Brain microvascular endothelial cell (primary cell): ENCODE measurements around the gene BMP5.

ENCODE experiments used
- DNase-seq: peaks from one replicate; pipeline ENCODE4 v3.0.0-alpha.2; 2020
- H3K27ac ChIP-seq: fragments of 250-450 bp; sonication (Bioruptor Pico); 2 replicates; pipeline ENCODE4 v1.5.1; 2020; ENCODE audit warnings: mild to moderate bottlenecking, moderate library complexity
- H3K27me3 ChIP-seq: fragments of 250-450 bp; sonication (Bioruptor Pico); replicated peaks from 2 replicates; pipeline ENCODE4 v1.5.1; 2020; ENCODE audit warnings: mild to moderate bottlenecking
- H3K36me3 ChIP-seq: fragments of 250-450 bp; sonication (Bioruptor Pico); replicated peaks from 2 replicates; pipeline ENCODE4 v1.5.1; 2020; ENCODE audit warnings: mild to moderate bottlenecking
- H3K4me3 ChIP-seq: 2 replicates; pipeline ENCODE4 v1.5.1; 2011; ENCODE audit warnings: low read depth, mild to moderate bottlenecking, control low read depth, low read length, moderate library complexity
- CTCF ChIP-seq: IDR thresholded peaks from 2 replicates; pipeline ENCODE4 v1.5.1; 2011; ENCODE audit warnings: low read depth, mild to moderate bottlenecking, moderate library complexity, low read length, control low read depth, inconsistent platforms; ENCODE audit errors: missing control alignments
- in situ Hi-C: cut with HindIII; loops from 2 replicates; pipeline ENCODE4 v1.10.0; 2017; ENCODE audit warnings: low sequenced_read_pairs, low pct_ligation_motif_present

BMP5 gene

GRCh38 chr6:55827818-55828522 is 47.4 kb downstream of the BMP5 start:
- no peaks in the 10 kb centered on the region for H3K27me3 ChIP-seq
- H3K36me3 ChIP-seq, result no peaks in the 10 kb centered on the region
- no peak overlapping the region for H3K4me3 ChIP-seq
- TF ChIP-seq CTCF, result no peak
- no peak for DNase-seq
- H3K27ac ChIP-seq, result no peak overlapping the region
- in situ Hi-C loops, result no loop called here

GRCh38 chr6:55826941-55827340 is 48.4 kb downstream of the BMP5 start:
- in situ Hi-C loops, result no loop called here
- Histone ChIP-seq H3K27ac (no peak overlapping the region), H3K27me3 (no peaks in the 10 kb centered on the region), H3K4me3 (no peak overlapping the region), H3K36me3 (no peaks in the 10 kb centered on the region)
- DNase-seq, result no peak
- no peak for TF ChIP-seq CTCF

- Histone ChIP-seq H3K36me3 (no peaks in the 10 kb centered on the region), H3K4me3 (no peak overlapping the region), H3K27me3 (no peaks in the 10 kb centered on the region), H3K27ac (no peak overlapping the region)
- peak; percentile 74 for DNase-seq
- in situ Hi-C loops, result no loop called here
- no peak for TF ChIP-seq CTCF
Observed at GRCh38 chr6:55825402-55826051, 49.9 kb downstream of the BMP5 start.

- no peak for TF ChIP-seq CTCF
- DNase-seq, result no peak
- Histone ChIP-seq H3K36me3 (no peaks in the 10 kb centered on the region), H3K4me3 (no peak overlapping the region), H3K27me3 (no peaks in the 10 kb centered on the region), H3K27ac (no peak overlapping the region)
- in situ Hi-C loops, result no loop called here
Observed at GRCh38 chr6:55822815-55823214, 52.6 kb downstream of the BMP5 start.

- H3K27ac ChIP-seq, result no peak overlapping the region
- no peaks in the 10 kb centered on the region for H3K36me3 ChIP-seq
- no peaks in the 10 kb centered on the region for H3K27me3 ChIP-seq
- TF ChIP-seq CTCF, result no peak
- DNase-seq, result no peak
- in situ Hi-C loops, result no loop called here
- H3K4me3 ChIP-seq, result no peak overlapping the region
Observed at GRCh38 chr6:55822005-55822404, 53.4 kb downstream of the BMP5 start.
